Mononuclear cell (primary cell): ENCODE data around the gene KRTAP12-3. TPM values are rescaled to one million over a fixed set of nuclear protein-coding genes. Genes with fewer than 3 reads are reported as not detected.

ENCODE experiments used
- H3K27me3 ChIP-seq: 2 replicates; pipeline ENCODE4 v1.6.0; 2011; ENCODE audit warnings: low read length, control low read depth; ENCODE audit not compliant: insufficient read depth
- H3K4me1 ChIP-seq: 2 replicates; pipeline ENCODE4 v1.5.1; 2011; ENCODE audit warnings: mild to moderate bottlenecking, low read length, control low read depth; ENCODE audit not compliant: insufficient read depth
- H3K4me3 ChIP-seq: 2 replicates; pipeline ENCODE4 v1.5.1; 2011; ENCODE audit warnings: mild to moderate bottlenecking, low read length, moderate library complexity
- H3K9me3 ChIP-seq: 2 replicates; pipeline ENCODE4 v1.5.1; 2011; ENCODE audit warnings: low read depth, mild to moderate bottlenecking, control low read depth, low read length
- total RNA-seq: library from RNA; depleted of rRNA; stranded (reverse); fragments of >200 nt; gene quantifications from one replicate; pipeline ENCODE4 v1.2.3, GENCODE V29; 2012

The KRTAP12-3 gene
- total RNA-seq, 1 donor, result not detected

- H3K4me3 ChIP-seq, result no peak overlapping the region
- peaks cover 69% of the 10 kb centered on the region for H3K27me3 ChIP-seq
- H3K4me1 ChIP-seq, result peaks cover 10% of the 10 kb centered on the region
- H3K9me3 ChIP-seq, result no peaks in the 10 kb centered on the region
Measured at GRCh38 chr21:44706706-44707581, 49.2 kb downstream of the KRTAP12-3 start.

Other genes starting within 250 kb of the KRTAP12-3 start
- 0.31 TPM for gene LRRC3, start 202.4 kb upstream of the KRTAP12-3 start, total RNA-seq
- not detected for gene KRTAP10-1, start 117.7 kb upstream of the KRTAP12-3 start, total RNA-seq
- not detected for gene KRTAP10-2, start 106.4 kb upstream of the KRTAP12-3 start, total RNA-seq
- not detected for gene KRTAP10-3, start 99.1 kb upstream of the KRTAP12-3 start, total RNA-seq
- gene KRTAP10-4, start 84.2 kb upstream of the KRTAP12-3 start, total RNA-seq, result not detected
- gene KRTAP10-5, start 77.3 kb upstream of the KRTAP12-3 start, total RNA-seq, result not detected
- not detected for gene KRTAP10-6, start 65.4 kb upstream of the KRTAP12-3 start, total RNA-seq
- gene KRTAP10-7, start 57.3 kb upstream of the KRTAP12-3 start, total RNA-seq, result not detected
- gene KRTAP10-8, start 45.9 kb upstream of the KRTAP12-3 start, total RNA-seq, result not detected
- gene KRTAP10-9, start 30.8 kb upstream of the KRTAP12-3 start, total RNA-seq, result not detected
- not detected for gene KRTAP10-10, start 20.6 kb upstream of the KRTAP12-3 start, total RNA-seq
- gene KRTAP10-11, start 11.5 kb upstream of the KRTAP12-3 start, total RNA-seq, result not detected
- not detected for gene KRTAP12-4, start 3.3 kb upstream of the KRTAP12-3 start, total RNA-seq
- not detected for gene KRTAP12-2, start 9.0 kb downstream of the KRTAP12-3 start, total RNA-seq
- not detected for gene KRTAP12-1, start 24.2 kb downstream of the KRTAP12-3 start, total RNA-seq
- gene KRTAP10-12, start 39.2 kb downstream of the KRTAP12-3 start, total RNA-seq, result not detected
- not detected for gene TSPEAR, start 53.6 kb downstream of the KRTAP12-3 start, total RNA-seq
- 90.0 TPM for gene UBE2G2, start 143.9 kb downstream of the KRTAP12-3 start, total RNA-seq
- 86.3 TPM for gene SUMO3, start 160.1 kb downstream of the KRTAP12-3 start, total RNA-seq
- gene PTTG1IP, start 215.8 kb downstream of the KRTAP12-3 start, total RNA-seq, result 71.9 TPM